Stimulated activated naive CD8-positive, alpha-beta T cell treated with anti-CD3 and anti-CD28 coated beads, Interleukin-15, amount 100 ng/mL, for 72 hours (primary cell): Measurements from ENCODE around the gene MRAS.

Source experiments
- ATAC-seq: fragments of 150-1000 bp; cut with Tn5 transposase; 2 replicates; pipeline ENCODE4 v1.10.0; 2021; ENCODE audit warnings: mild to moderate bottlenecking, moderate library complexity
- DNase-seq, 2 donors: peaks; one replicate each; pipeline ENCODE4 v3.0.0; 2021 to 2022
- H3K27ac Mint-ChIP-seq, 2 donors: one replicate each; pipeline ENCODE4 v1.8.0; 2022; ENCODE audit warnings: mild to moderate bottlenecking in 2 of 2, mixed read lengths in 2 of 2, moderate library complexity in 2 of 2
- H3K27me3 Mint-ChIP-seq: one replicate; pipeline ENCODE4 v1.8.0; 2022; ENCODE audit warnings: mixed read lengths
- H3K4me1 Mint-ChIP-seq: one replicate; pipeline ENCODE4 v1.8.0; 2022; ENCODE audit warnings: mild to moderate bottlenecking, mixed read lengths
- H3K4me3 Mint-ChIP-seq, 2 donors: one replicate each; pipeline ENCODE4 v1.8.0; 2022; ENCODE audit warnings: mild to moderate bottlenecking in 2 of 2, mixed read lengths in 2 of 2, moderate library complexity in 1 of 2
- H3K9me3 Mint-ChIP-seq, 2 donors: one replicate each; pipeline ENCODE4 v1.8.0; 2022; ENCODE audit warnings: mixed read lengths in 2 of 2

MRAS gene

DNA sequence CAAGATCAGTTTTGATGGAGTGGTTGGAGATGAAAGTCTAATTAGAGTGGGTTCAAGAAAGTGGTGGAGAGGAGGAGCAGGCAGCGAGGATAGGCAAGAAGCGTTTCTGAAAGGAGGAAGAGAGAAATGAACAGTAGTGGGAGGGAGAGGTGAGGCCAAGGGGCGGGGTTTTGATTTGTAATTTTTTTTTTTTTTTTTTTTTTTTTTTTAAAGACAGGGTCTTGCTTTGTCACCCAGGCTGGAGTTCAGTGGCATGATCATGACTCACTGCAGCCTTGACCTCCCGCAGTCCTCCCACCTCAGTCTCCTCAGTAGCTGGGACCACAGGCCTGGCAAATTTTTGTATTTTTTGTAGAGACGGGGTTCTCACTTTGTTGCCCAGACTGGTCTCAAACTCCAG, 36.6 kb downstream of the MRAS start:
- Mint-ChIP-seq H3K4me1 (no peaks in the 10 kb centered on the region), H3K27me3 (peaks cover 8% of the 10 kb centered on the region), H3K4me3 (no peak overlapping the region), H3K27ac (no peak overlapping the region), H3K9me3 (no peaks in the 10 kb centered on the region)
- ATAC-seq (no peak), DNase-seq (no peak)

DNA sequence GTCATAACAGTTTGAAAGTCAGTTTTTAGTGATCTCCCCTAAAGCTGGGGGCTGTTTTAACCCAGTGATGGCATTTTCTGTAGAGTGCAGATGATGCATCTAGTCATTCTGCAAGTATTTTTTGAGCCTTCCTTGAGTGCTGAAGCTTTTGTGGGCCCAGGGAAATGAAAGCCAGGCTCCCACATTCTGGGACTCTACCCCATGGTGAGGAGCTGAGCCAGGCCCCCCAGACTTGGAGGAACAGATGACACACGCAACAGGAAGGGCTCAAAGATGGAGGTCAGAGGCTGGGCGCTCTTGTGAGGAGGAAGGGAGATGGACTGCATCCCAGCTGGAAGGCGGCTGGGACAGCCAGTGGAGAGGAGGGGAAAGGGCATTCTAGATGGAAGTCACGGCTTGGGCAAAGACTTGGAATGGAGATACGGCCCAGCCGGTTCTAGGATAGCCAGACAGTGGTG, 40.8 kb downstream of the MRAS start:
- H3K4me1 Mint-ChIP-seq = no peaks in the 10 kb centered on the region
- H3K4me3 Mint-ChIP-seq = no peak overlapping the region

DNA sequence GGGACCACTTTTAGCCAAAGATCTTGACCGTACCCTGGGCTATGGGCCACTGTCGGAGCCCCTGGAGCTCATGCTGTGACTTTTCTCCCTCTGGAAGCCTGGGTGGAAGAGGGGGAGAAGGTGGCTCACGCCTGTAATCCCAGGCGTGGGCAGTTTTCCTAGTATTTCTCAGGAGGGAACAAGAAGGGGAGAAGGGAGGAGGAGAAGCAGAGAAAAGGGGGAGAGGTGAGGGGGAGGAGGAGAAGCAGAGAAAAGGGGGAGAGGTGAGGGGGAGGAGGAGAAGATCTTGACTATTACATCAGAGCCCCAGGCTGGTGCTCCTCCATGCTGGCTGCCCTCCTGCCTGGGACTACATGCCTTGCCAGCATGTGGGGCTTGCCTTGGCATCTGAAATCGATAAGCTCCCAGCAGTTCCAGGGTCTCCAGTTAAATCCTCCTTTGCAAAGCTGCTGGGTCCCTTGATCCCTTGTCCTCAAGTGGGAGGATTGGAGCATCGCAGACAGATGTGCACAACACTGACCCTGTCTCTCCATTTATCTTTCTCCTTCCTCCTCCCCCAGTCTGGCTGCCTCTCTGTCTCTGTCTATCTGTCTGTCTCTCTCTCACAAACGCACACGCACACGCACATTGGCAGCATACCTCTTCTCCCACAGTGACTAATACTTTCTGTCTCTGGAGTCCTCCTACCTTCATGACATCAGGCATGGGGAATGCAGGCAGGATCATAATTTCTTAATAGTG, 41.6 kb downstream of the MRAS start:
- ATAC-seq = no peak
- Mint-ChIP-seq H3K27me3 (no peaks in the 10 kb centered on the region), H3K27ac (peak overlapping the region in 1 of 2 donors; percentile 66), H3K4me3 (no peak overlapping the region), H3K9me3 (no peaks in the 10 kb centered on the region), H3K4me1 (no peaks in the 10 kb centered on the region)
- no peak for DNase-seq

More for the DNA sequence above, 40.8 kb downstream of the MRAS start:
- no peaks in the 10 kb centered on the region for H3K9me3 Mint-ChIP-seq
- no peak overlapping the region for H3K27ac Mint-ChIP-seq
- DNase-seq = no peak
- ATAC-seq = no peak
- H3K27me3 Mint-ChIP-seq = peaks cover under 1% of the 10 kb centered on the region

GRCh38 chr3:138390582-138390932, 42.2 kb downstream of the MRAS start:
- H3K4me3 Mint-ChIP-seq = no peak overlapping the region
- no peak for DNase-seq

DNA sequence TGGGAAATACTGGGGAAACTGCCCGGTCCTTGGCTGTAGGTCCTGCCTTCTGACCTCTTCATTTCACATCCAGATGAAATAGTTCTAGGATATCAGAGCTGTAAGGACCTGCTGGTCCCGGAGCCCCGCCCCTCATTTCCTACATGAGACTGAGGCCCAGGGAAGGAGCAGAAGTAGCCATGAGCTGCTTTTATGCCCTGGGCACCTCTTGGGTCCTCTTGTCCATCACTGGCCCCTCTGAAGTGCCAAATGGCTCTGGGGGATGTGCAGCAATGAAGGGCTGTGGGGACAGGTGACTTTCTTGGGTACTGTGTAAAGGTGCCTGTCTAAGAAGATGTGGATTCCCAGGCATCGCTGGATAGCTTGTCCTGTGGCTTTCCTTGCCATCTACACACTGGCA, 45.8 kb downstream of the MRAS start:
- ATAC-seq = no peak
- Mint-ChIP-seq H3K27me3 (no peaks in the 10 kb centered on the region), H3K27ac (no peak overlapping the region), H3K9me3 (no peaks in the 10 kb centered on the region), H3K4me1 (no peaks in the 10 kb centered on the region), H3K4me3 (no peak overlapping the region)
- DNase-seq = no peak

More at GRCh38 chr3:138390582-138390932, 42.2 kb downstream of the MRAS start:
- H3K27ac Mint-ChIP-seq = peak overlapping the region in 1 of 2 donors; percentile 66
- H3K27me3 Mint-ChIP-seq = no peaks in the 10 kb centered on the region
- H3K4me1 Mint-ChIP-seq = no peaks in the 10 kb centered on the region
- H3K9me3 Mint-ChIP-seq = no peaks in the 10 kb centered on the region
- no peak for ATAC-seq

DNA sequence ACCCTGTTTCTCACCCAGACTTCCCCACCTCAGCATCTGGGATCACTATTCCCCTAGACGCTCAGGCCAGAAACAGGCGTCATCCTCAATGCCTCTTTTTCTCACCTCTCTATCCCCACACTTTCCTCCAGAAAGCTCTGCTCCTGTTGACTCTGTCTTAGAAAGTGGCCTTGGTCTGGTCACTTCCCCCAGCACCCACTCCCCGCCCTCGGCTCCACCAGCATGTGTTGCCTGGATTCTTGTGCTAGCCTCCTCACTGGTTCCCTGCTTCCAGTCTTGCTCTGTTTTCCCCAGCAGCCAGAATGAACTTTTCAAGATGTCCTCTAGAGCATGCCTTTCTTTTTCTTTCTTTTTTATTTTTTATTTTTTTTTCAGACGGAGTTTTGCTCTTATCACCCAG, 46.3 kb downstream of the MRAS start:
- no peaks in the 10 kb centered on the region for H3K9me3 Mint-ChIP-seq
- H3K4me3 Mint-ChIP-seq = no peak overlapping the region
- ATAC-seq (no peak), DNase-seq (no peak)
- no peaks in the 10 kb centered on the region for H3K4me1 Mint-ChIP-seq
- no peak overlapping the region for H3K27ac Mint-ChIP-seq
- no peaks in the 10 kb centered on the region for H3K27me3 Mint-ChIP-seq

- no peak overlapping the region for H3K27ac Mint-ChIP-seq
- DNase-seq = no peak
- H3K9me3 Mint-ChIP-seq = no peaks in the 10 kb centered on the region
- no peak overlapping the region for H3K4me3 Mint-ChIP-seq
- H3K4me1 Mint-ChIP-seq = no peaks in the 10 kb centered on the region
- ATAC-seq = no peak
- peaks cover 8% of the 10 kb centered on the region for H3K27me3 Mint-ChIP-seq
Measured at GRCh38 chr3:138395865-138396751, 47.7 kb downstream of the MRAS start.

DNA sequence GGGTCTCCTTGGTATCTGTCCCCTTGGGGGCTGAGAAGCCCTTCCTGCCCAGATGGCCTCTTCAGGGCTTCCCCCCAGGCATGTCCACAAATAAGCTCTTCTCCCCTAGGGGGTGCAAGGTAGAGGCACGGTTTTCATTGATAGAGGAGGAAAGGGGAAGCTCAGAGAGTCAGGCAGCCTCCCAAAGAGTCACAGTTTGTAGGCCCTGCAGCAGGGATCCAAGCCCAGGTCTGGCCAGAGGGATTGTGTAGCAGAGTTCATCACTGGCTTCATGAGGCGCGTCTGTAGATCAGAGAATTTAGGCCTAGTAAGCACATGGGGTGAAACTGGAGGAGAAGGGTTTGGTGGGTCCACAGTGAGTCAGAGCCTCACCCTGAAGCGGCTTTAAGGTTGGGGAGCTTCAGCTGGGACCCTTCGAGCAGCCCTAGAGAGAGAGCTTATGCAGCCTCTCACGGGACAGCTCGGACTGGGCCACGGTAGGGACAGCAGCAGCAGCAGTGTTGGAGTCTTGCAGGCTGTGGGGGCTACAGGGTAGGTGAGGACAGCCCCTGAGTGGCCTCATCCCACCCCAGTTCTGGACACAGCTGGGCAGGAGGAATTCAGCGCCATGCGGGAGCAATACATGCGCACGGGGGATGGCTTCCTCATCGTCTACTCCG, 48.5 kb downstream of the MRAS start:
- H3K4me1 Mint-ChIP-seq = no peaks in the 10 kb centered on the region

GRCh38 chr3:138397983-138398382, 49.6 kb downstream of the MRAS start:
- Mint-ChIP-seq H3K4me1 (no peaks in the 10 kb centered on the region), H3K27me3 (peaks cover 9% of the 10 kb centered on the region), H3K9me3 (no peaks in the 10 kb centered on the region)

More for the DNA sequence above, 48.5 kb downstream of the MRAS start:
- Mint-ChIP-seq H3K9me3 (no peaks in the 10 kb centered on the region), H3K27ac (peak overlapping the region in 1 of 2 donors; percentile 35), H3K27me3 (peaks cover 9% of the 10 kb centered on the region), H3K4me3 (no peak overlapping the region)
- ATAC-seq (no peak), DNase-seq (no peak)

DNA sequence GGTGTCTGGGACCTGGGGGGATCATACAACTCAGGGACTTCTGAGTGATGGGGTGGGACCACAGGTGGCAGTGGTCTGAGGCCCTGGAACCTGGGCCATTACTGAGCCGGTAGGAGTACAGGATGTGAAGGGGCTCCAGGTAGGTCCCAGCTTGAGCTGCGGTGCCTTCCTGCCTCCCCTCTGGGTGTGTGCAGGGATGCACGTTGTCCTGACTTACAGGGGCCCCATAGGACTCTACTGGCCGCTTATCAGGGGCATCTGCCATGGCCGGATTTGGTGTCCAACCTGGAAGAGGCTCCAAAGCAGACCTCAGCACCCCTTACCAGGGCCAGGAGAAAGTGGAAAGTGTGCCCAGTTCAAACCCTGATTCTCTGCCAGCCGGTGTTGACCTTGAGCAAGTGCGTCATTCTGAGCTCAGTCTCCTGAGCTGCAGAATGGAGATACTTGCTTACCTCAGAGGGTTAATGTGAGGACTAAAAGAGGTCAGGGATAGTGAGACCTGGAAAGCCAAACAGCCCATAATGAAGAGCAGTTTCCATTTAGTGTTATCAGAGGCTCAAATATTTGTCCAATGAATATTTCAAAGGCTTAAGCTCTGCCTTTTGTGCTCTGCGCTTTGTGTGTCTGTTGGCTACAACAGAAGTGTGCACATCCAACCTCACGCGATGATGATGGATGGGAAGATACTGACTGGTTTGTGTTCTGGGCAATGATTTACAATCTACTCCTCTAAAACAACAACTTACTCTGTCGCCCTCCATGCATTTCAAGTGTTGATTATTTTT, 50.6 kb downstream of the MRAS start:
- ATAC-seq (no peak), DNase-seq (no peak)
- peaks cover 9% of the 10 kb centered on the region for H3K27me3 Mint-ChIP-seq
- H3K4me1 Mint-ChIP-seq = no peaks in the 10 kb centered on the region
- H3K27ac Mint-ChIP-seq = no peak overlapping the region
- H3K9me3 Mint-ChIP-seq = no peaks in the 10 kb centered on the region
- no peak overlapping the region for H3K4me3 Mint-ChIP-seq

More at GRCh38 chr3:138397983-138398382, 49.6 kb downstream of the MRAS start:
- DNase-seq (no peak), ATAC-seq (no peak)
- Mint-ChIP-seq H3K27ac (no peak overlapping the region), H3K4me3 (no peak overlapping the region)

DNA sequence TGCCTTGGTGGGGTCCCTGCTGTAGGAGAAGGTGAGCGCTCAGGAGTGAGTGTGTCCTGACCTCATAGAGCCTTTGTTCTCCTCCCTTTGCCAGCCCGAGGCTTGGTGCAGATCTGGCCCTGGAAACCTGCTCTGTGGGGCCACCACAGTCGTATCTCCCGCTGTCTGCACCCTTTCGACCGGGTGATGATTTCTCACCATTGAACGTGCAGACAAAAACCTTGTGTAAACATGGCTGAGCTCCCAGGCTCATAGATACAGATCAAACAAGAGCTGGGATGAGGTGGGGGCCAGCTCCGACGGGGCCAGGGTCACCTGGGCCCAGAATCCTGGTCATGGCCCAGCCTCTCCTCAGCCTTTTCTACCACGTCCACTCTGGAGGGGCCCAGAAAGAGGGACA, 51.4 kb downstream of the MRAS start:
- H3K27me3 Mint-ChIP-seq = peaks cover 9% of the 10 kb centered on the region
- no peaks in the 10 kb centered on the region for H3K4me1 Mint-ChIP-seq

DNA sequence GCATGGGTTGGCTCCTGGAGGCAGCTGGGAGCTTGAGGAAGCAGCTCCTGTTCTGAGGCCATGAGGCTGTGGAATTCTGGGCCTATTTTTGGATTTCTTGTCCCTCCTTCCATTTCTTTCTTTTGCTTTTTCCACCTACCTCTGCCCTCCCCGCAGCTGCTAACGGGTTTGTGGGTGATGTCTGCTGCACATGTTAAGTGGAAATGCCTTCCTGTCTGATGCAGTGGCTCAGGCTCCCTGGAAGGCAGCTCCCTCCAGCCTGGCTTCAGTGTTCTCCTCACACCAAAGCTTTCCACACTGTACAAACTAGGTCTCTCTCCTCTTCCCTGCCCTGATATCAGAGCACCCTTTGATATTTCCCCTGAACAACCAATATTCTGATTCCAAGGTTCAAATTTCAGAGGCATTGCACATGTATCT, 52.3 kb downstream of the MRAS start:
- H3K27me3 Mint-ChIP-seq = peaks cover 9% of the 10 kb centered on the region
- no peaks in the 10 kb centered on the region for H3K4me1 Mint-ChIP-seq
- DNase-seq = no peak
- no peaks in the 10 kb centered on the region for H3K9me3 Mint-ChIP-seq
- no peak overlapping the region for H3K27ac Mint-ChIP-seq
- H3K4me3 Mint-ChIP-seq = no peak overlapping the region
- ATAC-seq = no peak

More for the DNA sequence above, 51.4 kb downstream of the MRAS start:
- ATAC-seq (no peak), DNase-seq (no peak)
- Mint-ChIP-seq H3K9me3 (no peaks in the 10 kb centered on the region), H3K4me3 (no peak overlapping the region), H3K27ac (no peak overlapping the region)

GRCh38 chr3:138401834-138402233, 53.5 kb downstream of the MRAS start:
- Mint-ChIP-seq H3K27ac (peak overlapping the region; percentile 44 to 69), H3K27me3 (peaks cover 15% of the 10 kb centered on the region), H3K4me3 (no peak overlapping the region), H3K9me3 (no peaks in the 10 kb centered on the region), H3K4me1 (no peaks in the 10 kb centered on the region)
- DNase-seq = no peak
- ATAC-seq = no peak

GRCh38 chr3:138404121-138404520, 55.7 kb downstream of the MRAS start:
- Mint-ChIP-seq H3K4me1 (no peaks in the 10 kb centered on the region), H3K9me3 (no peaks in the 10 kb centered on the region), H3K4me3 (no peak overlapping the region), H3K27ac (no peak overlapping the region), H3K27me3 (peaks cover 16% of the 10 kb centered on the region)
- ATAC-seq = no peak
- DNase-seq = no peak

DNA sequence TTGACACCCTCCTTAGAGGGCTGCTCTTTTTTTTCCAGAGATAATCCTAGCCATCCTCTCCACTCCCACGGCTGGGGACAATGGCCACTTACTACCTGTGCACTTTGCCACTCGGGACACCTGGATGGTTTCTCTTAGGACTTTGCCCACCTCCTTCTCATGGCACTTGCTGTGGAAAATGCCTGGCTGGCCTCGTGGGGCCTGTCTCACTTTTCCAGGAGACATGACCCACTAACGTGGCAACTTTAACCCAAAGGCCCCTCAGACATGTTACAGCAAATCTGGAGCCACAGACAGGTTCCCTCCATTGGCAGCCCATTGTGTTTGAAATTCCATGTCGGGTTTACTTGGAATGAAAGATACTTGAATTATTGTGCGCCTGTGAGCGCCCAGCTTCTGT, 56.6 kb downstream of the MRAS start:
- Mint-ChIP-seq H3K27me3 (peaks cover 16% of the 10 kb centered on the region), H3K4me1 (no peaks in the 10 kb centered on the region), H3K4me3 (no peak overlapping the region), H3K9me3 (no peaks in the 10 kb centered on the region), H3K27ac (no peak overlapping the region)
- DNase-seq (no peak), ATAC-seq (no peak)
